Putamen (tissue), 1 donor: ENCODE measurements around the gene TMEM187.
"Not testable (repeated sequence)": the region's sequence is repeated elsewhere in the genome, so short reads cannot be mapped to it uniquely, and the experiment has no call there.

Source experiments
- DNase-seq: peaks from one replicate; pipeline ENCODE4 v3.0.0-alpha.2; 2016; ENCODE audit warnings: low spot score

TMEM187 gene

GRCh38 chrX:153971124-153971449, 1.5 kb upstream of the TMEM187 start:
- DNase-seq = peak; percentile 89

- DNase-seq = peak; percentile 85
These were observed 845 bp upstream of the TMEM187 start, which contains the start of gene HCFC1 for GRCh38 chrX:153971450-153972367. HCFC1 (minus strand) TSS chrX:153971818; CDS start chrX:153970840, 978 bp downstream.

- no peak for DNase-seq
These were observed 811 bp downstream of the TMEM187 start for GRCh38 chrX:153973127-153974002.

- no peak for DNase-seq
These were observed 1.6 kb downstream of the TMEM187 start for GRCh38 chrX:153974003-153974725.

- DNase-seq = no peak
These were observed 2.3 kb downstream of the TMEM187 start for GRCh38 chrX:153974726-153975286.

GRCh38 chrX:153980394-153980793, 7.8 kb downstream of the TMEM187 start:
- not testable (repeated sequence) for DNase-seq

- no peak for DNase-seq
These were observed 8.7 kb downstream of the TMEM187 start for GRCh38 chrX:153981231-153981630.

GRCh38 chrX:153981771-153982533, 9.4 kb downstream of the TMEM187 start:
- DNase-seq = no peak

GRCh38 chrX:153983321-153983801, 10.8 kb downstream of the TMEM187 start:
- no peak for DNase-seq

- DNase-seq = no peak
These were observed 12.0 kb downstream of the TMEM187 start for GRCh38 chrX:153984351-153985178.

GRCh38 chrX:153988493-153988892, 15.9 kb downstream of the TMEM187 start:
- no peak for DNase-seq

- DNase-seq = no peak
These were observed 17.6 kb downstream of the TMEM187 start for GRCh38 chrX:153989973-153990655.

- DNase-seq = no peak
These were observed 18.5 kb downstream of the TMEM187 start for GRCh38 chrX:153991013-153991580.

- no peak for DNase-seq
These were observed 19.6 kb downstream of the TMEM187 start for GRCh38 chrX:153992180-153992579.

GRCh38 chrX:153993079-153993478, 20.5 kb downstream of the TMEM187 start:
- DNase-seq = no peak

GRCh38 chrX:153993978-153994377, 21.4 kb downstream of the TMEM187 start:
- DNase-seq = no peak

- DNase-seq = not testable (repeated sequence)
These were observed 21.8 kb downstream of the TMEM187 start for GRCh38 chrX:153994398-153994797.

GRCh38 chrX:153995504-153995903, 22.9 kb downstream of the TMEM187 start:
- no peak for DNase-seq
